Measurements from ENCODE around the gene B4GALT5.

DNA sequence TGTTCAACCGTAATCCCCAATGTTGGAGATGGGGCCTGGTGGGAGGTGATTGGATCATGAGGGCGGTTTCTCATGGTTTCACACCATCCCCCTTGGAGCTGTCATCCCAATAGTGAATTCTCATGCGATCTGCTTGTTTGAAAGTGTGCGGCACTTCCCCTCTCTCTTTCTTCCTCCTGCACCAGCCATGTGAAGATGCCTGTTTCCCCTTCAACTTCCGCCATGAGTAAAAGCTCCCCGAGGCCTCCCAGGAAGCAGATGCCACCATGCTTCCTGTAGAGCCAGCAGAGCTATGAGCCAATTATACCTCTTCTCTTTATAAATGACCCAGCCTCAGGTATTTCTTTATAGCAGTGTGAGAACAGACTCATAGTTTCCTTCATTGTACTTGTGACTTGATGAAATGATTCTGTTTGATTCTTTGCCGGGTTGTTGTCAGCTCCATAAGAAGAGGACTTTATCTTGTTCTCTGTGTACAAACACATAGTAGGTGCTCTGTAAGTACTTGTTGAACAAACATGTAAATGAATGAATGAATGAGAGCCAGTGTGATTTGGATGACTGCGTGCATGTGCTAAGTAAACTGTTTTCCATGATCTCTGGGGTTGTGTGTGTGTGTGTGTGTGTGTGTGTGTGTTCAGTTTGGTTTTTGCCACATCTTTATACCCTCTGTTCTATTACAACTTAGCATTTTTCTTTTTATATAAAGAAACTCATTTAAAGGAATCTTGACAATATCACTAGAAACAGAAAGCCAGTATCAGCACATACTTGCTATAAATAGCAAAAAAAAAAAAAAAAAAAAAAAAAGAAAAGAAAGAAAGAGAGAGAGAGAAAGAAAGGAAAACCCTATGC, 123.3 kb downstream of the B4GALT5 start:
- TF ChIP-seq, protein P1, sequence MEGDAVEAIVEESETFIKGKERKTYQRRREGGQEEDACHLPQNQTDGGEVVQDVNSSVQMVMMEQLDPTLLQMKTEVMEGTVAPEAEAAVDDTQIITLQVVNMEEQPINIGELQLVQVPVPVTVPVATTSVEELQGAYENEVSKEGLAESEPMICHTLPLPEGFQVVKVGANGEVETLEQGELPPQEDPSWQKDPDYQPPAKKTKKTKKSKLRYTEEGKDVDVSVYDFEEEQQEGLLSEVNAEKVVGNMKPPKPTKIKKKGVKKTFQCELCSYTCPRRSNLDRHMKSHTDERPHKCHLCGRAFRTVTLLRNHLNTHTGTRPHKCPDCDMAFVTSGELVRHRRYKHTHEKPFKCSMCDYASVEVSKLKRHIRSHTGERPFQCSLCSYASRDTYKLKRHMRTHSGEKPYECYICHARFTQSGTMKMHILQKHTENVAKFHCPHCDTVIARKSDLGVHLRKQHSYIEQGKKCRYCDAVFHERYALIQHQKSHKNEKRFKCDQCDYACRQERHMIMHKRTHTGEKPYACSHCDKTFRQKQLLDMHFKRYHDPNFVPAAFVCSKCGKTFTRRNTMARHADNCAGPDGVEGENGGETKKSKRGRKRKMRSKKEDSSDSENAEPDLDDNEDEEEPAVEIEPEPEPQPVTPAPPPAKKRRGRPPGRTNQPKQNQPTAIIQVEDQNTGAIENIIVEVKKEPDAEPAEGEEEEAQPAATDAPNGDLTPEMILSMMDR (conservative IDR thresholded peaks at IDR 0.05 in 1 of 2, IDR thresholded peaks at IDR 0.05 in 1 of 2; ENCODE audit: extremely low read depth in 1 of 2, insufficient read depth in 1 of 2, low read depth in 1 of 2, low read length in 2 of 2): no peak
- no peak for TF ChIP-seq EZH2 (IDR thresholded peaks at IDR 0.05; ENCODE audit: borderline replicate concordance, low read length)
